ENCODE data around the gene CDK2AP2.
"Not testable (repeated sequence)": the region's sequence is repeated elsewhere in the genome, so short reads cannot be mapped to it uniquely, and the experiment has no call there.

The CDK2AP2 gene

DNA sequence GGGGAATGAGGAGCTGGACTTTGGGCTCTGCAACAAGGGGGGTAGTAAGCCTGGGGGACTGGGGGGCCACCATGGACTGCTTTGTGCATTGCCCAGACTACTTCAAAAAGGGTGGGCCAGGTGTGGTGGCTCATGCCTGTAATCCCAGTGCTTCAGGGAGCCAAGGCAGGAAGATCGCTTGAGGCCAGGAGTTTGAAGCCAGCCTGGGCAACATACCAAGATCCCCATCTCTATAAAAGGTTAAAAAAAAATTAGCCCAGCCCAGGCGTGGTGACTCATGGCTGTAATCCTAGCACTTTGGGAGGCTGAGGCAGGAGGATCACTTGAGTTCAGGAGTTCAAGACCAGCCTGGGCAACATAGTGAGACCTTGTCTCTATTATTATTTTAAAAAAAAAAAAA is 42.4 kb downstream of the CDK2AP2 start:
- not testable (repeated sequence) for DNase-seq

DNA sequence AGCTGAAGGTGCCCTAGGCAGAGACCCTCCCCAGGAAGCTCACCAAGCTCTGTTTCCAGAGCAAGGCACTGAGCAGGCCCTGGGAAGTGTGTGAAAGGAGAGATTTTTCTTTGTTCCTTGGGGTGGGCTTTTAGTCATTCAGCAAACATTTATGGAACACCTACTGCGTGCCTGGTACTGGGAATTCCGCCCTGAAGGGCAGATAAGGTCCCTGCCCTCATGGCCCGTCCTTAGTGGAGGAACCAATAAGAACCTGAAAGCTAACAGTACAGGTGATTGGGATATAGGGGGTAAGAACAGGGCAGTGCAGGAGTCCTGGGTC is 42.8 kb downstream of the CDK2AP2 start:
- no peak for DNase-seq

DNA sequence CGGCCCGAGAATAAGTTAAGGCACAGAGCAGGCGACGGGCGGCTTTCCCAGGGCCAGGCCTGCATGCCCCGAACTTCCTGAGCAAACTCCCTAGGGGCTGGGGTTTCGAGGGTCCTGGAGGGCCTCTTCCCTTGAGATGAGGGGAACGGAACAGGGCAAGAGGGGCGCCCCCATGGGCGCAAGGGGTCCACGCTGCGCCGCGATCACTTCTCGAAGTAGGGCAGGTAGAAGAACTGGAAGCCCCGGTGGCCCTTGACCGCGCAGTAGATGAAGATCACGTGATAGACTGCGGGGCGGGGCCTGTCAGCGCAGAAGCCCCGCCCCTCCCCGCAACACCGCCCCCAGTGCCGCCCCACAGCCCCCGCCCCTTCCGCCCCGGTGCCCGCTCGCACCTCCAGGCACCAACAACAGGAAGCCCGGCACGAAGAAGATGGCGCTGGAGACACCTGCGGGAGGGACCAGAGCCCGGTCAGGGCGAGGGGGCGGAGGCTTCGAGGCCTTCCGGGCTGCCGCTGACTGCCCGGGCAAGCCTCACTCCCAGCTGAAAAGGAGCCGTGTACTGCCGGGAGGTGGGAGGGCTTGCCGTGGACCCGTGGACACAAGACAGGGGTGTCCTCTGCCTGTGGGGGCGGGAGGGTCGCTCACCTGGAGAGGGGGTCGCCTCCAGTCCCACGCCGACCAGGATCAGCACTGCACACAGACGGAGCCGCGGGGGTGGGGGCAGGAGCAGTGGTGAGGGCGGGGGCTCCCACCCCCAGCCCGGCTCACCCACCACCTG is 43.4 kb downstream of the CDK2AP2 start:
- no peak for DNase-seq

DNA sequence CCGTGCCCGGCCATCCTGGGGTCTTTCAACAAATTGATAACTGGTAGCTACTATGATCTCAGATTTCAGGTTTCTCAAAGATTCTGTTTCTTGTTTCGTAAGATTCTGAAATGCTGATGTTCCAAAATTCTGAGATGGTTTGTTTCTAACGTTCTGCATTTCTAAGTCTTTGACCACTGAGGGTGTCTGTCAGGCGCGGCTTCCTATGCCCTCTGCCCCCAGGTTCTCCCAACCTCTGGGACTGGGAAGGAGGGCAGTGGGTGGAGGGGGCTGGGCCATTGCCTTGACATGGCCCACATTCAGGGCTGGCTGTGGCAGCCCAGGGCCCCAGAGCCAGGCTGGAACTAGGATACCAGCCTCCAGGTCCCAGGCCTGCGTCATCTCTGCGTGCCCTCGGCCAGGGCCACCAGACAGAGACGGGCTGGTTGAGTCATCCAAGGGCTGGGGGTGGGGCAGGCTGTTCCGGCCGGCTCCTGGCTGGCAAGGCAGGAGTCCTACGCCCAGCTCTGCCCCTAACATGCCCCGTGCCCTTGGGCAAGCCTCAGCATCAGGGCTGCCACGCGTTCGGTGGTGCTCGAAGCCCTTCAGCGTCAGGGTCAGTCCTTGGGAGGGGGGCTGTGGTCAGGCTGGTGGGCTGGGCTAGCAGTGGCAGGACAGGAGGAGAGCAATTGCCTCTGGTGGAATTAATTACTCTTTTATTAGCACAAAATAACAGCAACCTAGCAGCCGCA is 44.1 kb downstream of the CDK2AP2 start:
- DNase-seq = no peak

DNA sequence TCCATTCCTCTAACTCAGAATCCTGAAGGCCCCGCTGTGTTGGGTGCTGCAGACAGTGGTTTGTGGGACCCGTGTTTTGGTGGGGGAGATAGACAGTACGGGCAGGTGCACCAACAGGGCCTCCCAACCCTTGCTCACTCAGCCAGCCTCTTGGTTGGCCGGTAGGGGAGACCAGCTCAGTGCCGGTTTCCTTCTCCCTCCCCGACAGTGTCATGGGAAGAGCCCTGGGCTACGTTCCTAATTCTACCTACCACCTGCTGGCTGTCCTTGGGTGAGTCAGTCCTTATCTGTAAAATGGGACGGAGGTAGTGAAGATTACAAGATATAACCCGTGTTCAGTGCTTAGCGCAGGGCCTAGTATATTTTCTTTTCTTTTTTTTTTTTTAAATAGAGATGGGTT is 44.8 kb downstream of the CDK2AP2 start:
- no peak for DNase-seq

DNA sequence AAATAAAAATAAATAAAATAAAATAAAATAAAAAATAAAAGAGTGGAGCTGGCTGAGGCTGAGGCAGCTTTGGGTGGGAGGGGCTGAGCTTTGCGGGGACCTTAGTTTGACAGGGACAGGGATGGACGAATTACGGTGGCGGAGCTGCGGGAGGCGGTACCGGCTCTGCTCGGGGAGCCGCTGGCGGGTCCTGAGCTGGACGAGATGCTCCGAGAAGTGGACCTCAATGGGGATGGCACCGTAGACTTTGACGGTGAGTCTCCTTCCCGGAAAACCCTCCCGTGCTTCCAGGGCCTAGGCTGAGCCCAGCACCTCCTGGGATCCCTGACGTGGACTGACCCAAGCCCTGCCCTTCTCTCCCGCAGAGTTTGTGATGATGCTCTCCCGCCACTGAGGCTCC is 49.7 kb downstream of the CDK2AP2 start:
- DNase-seq = no peak

DNA sequence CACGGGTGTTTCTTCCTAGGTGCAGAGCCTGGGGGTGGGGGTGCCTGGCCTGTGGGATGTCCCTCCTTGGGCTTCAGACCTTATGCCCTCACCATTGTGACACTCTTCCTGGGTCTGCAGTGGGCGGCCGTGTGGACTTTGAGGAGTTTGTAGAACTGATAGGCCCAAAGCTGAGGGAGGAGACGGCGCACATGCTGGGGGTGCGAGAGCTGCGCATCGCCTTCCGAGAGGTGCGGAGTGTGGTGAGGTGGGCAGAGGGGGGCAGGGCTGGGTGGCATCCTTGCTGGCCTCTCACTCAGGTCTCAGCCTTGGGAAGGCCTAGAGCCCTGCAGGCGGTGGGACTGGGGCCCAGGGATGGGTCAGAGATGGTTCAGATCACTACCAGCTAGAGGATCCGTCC is 50.5 kb downstream of the CDK2AP2 start:
- no peak for DNase-seq
